Parathyroid adenoma (tissue), 2 donors: Measurements from ENCODE around the gene INSM1.

ENCODE experiments used
- H2AFZ ChIP-seq: fragments of 300-600 bp; sonication (generic); one replicate; pipeline ENCODE4 v1.7.0; 2017; ENCODE audit warnings: antibody characterized with exemption, mild to moderate bottlenecking
- H3K27ac ChIP-seq: fragments of 300-600 bp; sonication (generic); one replicate; pipeline ENCODE4 v1.7.0; 2017
- H3K27me3 ChIP-seq: fragments of 300-600 bp; sonication (generic); one replicate; pipeline ENCODE4 v1.7.0; 2017; ENCODE audit warnings: low read length; ENCODE audit not compliant: control insufficient read depth, insufficient read depth
- H3K36me3 ChIP-seq: fragments of 300-600 bp; sonication (generic); one replicate; pipeline ENCODE4 v1.7.0; 2017; ENCODE audit warnings: low read length; ENCODE audit not compliant: control insufficient read depth, insufficient read depth
- H3K4me1 ChIP-seq: fragments of 300-600 bp; sonication (generic); one replicate; pipeline ENCODE4 v1.7.0; 2017; ENCODE audit warnings: control low read depth
- H3K4me2 ChIP-seq: fragments of 300-600 bp; sonication (generic); one replicate; pipeline ENCODE4 v1.7.0; 2017; ENCODE audit warnings: low read length
- H3K4me3 ChIP-seq: fragments of 300-600 bp; sonication (generic); one replicate; pipeline ENCODE4 v1.7.0; 2017; ENCODE audit warnings: low read depth, low read length
- H3K79me2 ChIP-seq: fragments of 300-600 bp; sonication (generic); one replicate; pipeline ENCODE4 v1.7.0; 2017; ENCODE audit warnings: control low read depth
- H3K9ac ChIP-seq: fragments of 300-600 bp; sonication (generic); one replicate; pipeline ENCODE4 v1.7.0; 2017; ENCODE audit warnings: mild to moderate bottlenecking
- H3K9me3 ChIP-seq: fragments of 300-600 bp; sonication (generic); one replicate; pipeline ENCODE4 v1.7.0; 2017; ENCODE audit warnings: low read length; ENCODE audit not compliant: control insufficient read depth
- CTCF ChIP-seq: fragments of 300-600 bp; sonication (generic); IDR thresholded peaks from one replicate; pipeline ENCODE4 v1.7.0; 2017; ENCODE audit warnings: antibody characterized with exemption, mild to moderate bottlenecking
- donor health status: primary hyperparathyroidism.

Gene INSM1

GRCh38 chr20:20390393-20390792, 22.5 kb downstream of the INSM1 start:
- Histone ChIP-seq H3K27me3 (no peaks in the 10 kb centered on the region), H2AFZ (no peak overlapping the region), H3K4me2 (no peak overlapping the region), H3K27ac (no peak overlapping the region), H3K79me2 (no peaks in the 10 kb centered on the region), H3K4me3 (no peak overlapping the region), H3K4me1 (no peaks in the 10 kb centered on the region), H3K36me3 (no peaks in the 10 kb centered on the region), H3K9ac (no peak overlapping the region), H3K9me3 (no peaks in the 10 kb centered on the region)
- no peak for TF ChIP-seq CTCF

GRCh38 chr20:20391115-20391514, 23.2 kb downstream of the INSM1 start:
- Histone ChIP-seq H3K4me2 (no peak overlapping the region), H2AFZ (no peak overlapping the region), H3K36me3 (no peaks in the 10 kb centered on the region)

GRCh38 chr20:20391766-20392165, 23.9 kb downstream of the INSM1 start:
- no peak overlapping the region for H3K9ac ChIP-seq
- no peak overlapping the region for H3K4me3 ChIP-seq
- no peak overlapping the region for H2AFZ ChIP-seq
- no peaks in the 10 kb centered on the region for H3K4me1 ChIP-seq
- no peak overlapping the region for H3K27ac ChIP-seq
- no peaks in the 10 kb centered on the region for H3K27me3 ChIP-seq
- no peaks in the 10 kb centered on the region for H3K9me3 ChIP-seq
- no peak for TF ChIP-seq CTCF
- no peaks in the 10 kb centered on the region for H3K79me2 ChIP-seq
- H3K4me2 ChIP-seq, result no peak overlapping the region
- no peaks in the 10 kb centered on the region for H3K36me3 ChIP-seq

More at GRCh38 chr20:20391115-20391514, 23.2 kb downstream of the INSM1 start:
- no peak for TF ChIP-seq CTCF
- H3K9ac ChIP-seq, result no peak overlapping the region
- no peak overlapping the region for H3K27ac ChIP-seq
- H3K9me3 ChIP-seq, result no peaks in the 10 kb centered on the region
- no peaks in the 10 kb centered on the region for H3K27me3 ChIP-seq
- H3K4me1 ChIP-seq, result no peaks in the 10 kb centered on the region
- no peaks in the 10 kb centered on the region for H3K79me2 ChIP-seq
- no peak overlapping the region for H3K4me3 ChIP-seq

GRCh38 chr20:20393207-20394120, 25.6 kb downstream of the INSM1 start:
- H3K79me2 ChIP-seq, result no peaks in the 10 kb centered on the region
- no peak overlapping the region for H3K4me3 ChIP-seq
- H2AFZ ChIP-seq, result no peak overlapping the region
- H3K9ac ChIP-seq, result no peak overlapping the region
- H3K4me1 ChIP-seq, result no peaks in the 10 kb centered on the region
- no peak overlapping the region for H3K27ac ChIP-seq
- H3K4me2 ChIP-seq, result no peak overlapping the region
- H3K9me3 ChIP-seq, result no peaks in the 10 kb centered on the region
- no peaks in the 10 kb centered on the region for H3K36me3 ChIP-seq
- no peaks in the 10 kb centered on the region for H3K27me3 ChIP-seq
- TF ChIP-seq CTCF, result no peak

GRCh38 chr20:20395087-20395486, 27.2 kb downstream of the INSM1 start:
- Histone ChIP-seq H2AFZ (no peak overlapping the region), H3K27me3 (no peaks in the 10 kb centered on the region), H3K9me3 (no peaks in the 10 kb centered on the region), H3K27ac (no peak overlapping the region), H3K36me3 (no peaks in the 10 kb centered on the region), H3K4me1 (no peaks in the 10 kb centered on the region), H3K9ac (no peak overlapping the region), H3K4me2 (no peak overlapping the region), H3K79me2 (no peaks in the 10 kb centered on the region), H3K4me3 (no peak overlapping the region)
- no peak for TF ChIP-seq CTCF
